ENCODE results near the gene ROBO1.

GRCh38 chr3:78825118-78825857 is 942.5 kb downstream of the ROBO1 start:
- no peak for TF ChIP-seq CTCF (IDR thresholded peaks at IDR 0.05; ENCODE audit: low read length)
- TF ChIP-seq EZH2phosphoT487 (IDR thresholded peaks at IDR 0.05; ENCODE audit: low read length) = no peak
- no peak for TF ChIP-seq EZH2 (optimal IDR thresholded peaks at IDR 0.05; ENCODE audit: low read depth, low read length)

All from MM.1S (cell line).